Measurements from ENCODE around the gene NEU4.
"Not testable (repeated sequence)": the region's sequence is repeated elsewhere in the genome, so short reads cannot be mapped to it uniquely, and the experiment has no call there.

NEU4 gene

DNA sequence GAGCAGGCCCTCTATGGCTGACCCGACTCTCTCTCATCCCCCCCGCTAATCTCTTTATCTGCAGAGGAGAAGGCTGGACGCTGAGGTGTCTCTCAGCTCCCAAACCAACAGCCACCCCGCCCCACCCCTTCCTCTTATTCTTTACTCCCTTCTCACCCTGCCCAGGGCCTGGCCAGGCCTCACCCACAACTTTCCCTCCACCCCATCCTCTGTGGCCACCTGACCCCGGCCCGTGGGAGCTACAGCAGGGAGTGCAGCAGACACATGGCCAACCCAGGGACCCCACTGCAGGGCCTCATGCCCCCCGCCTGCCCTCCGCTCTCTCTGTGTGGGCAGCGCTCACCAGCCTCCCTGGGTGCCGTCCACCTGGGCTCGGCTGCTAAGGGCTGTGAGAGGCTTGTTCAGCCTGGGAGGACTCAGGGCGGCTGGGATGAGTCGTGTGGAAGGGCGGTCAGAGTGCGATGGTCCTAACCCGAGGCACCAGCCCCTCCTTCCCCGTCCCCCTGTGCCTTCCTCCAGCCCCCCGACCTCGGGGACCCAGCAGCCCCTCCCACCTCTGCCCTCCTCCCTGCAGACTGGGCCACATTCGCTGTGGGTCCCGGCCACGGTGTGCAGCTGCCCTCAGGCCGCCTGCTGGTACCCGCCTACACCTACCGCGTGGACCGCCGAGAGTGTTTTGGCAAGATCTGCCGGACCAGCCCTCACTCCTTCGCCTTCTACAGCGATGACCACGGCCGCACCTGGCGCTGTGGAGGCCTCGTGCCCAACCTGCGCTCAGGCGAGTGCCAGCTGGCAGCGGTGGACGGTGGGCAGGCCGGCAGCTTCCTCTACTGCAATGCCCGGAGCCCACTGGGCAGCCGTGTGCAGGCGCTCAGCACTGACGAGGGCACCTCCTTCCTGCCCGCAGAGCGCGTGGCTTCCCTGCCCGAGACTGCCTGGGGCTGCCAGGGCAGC lies 6.8 kb downstream of the NEU4 start:
- no peak overlapping the region for H3K4me3 ChIP-seq (ENCODE audit: low read depth, low read length)
- TF ChIP-seq, protein P1, sequence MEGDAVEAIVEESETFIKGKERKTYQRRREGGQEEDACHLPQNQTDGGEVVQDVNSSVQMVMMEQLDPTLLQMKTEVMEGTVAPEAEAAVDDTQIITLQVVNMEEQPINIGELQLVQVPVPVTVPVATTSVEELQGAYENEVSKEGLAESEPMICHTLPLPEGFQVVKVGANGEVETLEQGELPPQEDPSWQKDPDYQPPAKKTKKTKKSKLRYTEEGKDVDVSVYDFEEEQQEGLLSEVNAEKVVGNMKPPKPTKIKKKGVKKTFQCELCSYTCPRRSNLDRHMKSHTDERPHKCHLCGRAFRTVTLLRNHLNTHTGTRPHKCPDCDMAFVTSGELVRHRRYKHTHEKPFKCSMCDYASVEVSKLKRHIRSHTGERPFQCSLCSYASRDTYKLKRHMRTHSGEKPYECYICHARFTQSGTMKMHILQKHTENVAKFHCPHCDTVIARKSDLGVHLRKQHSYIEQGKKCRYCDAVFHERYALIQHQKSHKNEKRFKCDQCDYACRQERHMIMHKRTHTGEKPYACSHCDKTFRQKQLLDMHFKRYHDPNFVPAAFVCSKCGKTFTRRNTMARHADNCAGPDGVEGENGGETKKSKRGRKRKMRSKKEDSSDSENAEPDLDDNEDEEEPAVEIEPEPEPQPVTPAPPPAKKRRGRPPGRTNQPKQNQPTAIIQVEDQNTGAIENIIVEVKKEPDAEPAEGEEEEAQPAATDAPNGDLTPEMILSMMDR (IDR thresholded peaks at IDR 0.05; ENCODE audit: borderline replicate concordance, insufficient read depth, low read depth, low read length) = no peak

DNA sequence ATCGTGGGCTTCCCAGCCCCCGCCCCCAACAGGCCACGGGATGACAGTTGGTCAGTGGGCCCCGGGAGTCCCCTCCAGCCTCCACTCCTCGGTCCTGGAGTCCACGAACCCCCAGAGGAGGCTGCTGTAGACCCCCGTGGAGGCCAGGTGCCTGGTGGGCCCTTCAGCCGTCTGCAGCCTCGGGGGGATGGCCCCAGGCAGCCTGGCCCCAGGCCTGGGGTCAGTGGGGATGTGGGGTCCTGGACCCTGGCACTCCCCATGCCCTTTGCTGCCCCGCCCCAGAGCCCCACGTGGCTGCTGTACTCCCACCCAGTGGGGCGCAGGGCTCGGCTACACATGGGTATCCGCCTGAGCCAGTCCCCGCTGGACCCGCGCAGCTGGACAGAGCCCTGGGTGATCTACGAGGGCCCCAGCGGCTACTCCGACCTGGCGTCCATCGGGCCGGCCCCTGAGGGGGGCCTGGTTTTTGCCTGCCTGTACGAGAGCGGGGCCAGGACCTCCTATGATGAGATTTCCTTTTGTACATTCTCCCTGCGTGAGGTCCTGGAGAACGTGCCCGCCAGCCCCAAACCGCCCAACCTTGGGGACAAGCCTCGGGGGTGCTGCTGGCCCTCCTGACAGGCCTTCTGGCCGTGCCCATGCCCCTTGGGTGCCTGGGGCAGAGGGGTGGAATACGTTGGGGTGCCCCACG lies 7.6 kb downstream of the NEU4 start:
- no peak overlapping the region for H3K4me3 ChIP-seq (ENCODE audit: low read depth, low read length)
- TF ChIP-seq, protein P1 (IDR thresholded peaks at IDR 0.05; ENCODE audit: borderline replicate concordance, insufficient read depth, low read depth, low read length) = no peak

DNA sequence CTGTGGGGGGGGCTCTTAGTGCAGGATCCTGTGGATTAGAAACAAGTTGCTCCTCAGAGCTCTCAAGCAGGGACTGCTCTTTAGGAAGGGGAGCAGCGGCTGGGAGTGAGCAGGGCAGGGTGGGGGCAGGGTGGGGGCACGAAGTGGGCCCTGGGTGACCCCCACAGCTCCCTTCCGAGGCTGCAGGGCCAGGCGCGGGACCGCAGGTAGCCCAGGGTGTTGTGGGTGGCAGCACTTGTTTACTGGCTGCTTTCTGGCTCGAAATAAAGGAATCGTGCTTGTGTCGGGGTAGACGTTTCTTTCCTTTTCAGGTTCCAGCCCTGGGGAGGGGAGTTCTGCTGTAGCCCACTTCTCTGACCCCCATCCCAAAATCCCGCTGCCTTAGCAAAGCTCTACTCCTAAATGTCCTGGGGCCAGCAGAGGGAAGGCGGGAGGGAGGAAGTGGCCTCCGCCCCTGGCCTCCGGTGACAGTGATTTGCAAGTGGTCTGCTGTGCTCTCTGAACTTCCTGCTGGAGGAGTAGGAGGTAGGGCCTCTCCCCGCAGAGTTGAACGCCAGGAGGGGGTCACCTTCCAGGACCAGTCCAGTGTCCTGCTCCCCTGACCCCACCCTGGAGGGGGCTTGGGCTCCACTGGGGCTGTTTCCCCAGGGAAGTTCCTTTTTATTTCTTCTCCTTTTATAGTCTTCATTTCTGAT lies 8.3 kb downstream of the NEU4 start:
- H3K4me3 ChIP-seq (ENCODE audit: low read depth, low read length) = no peak overlapping the region
- TF ChIP-seq, protein P1 (IDR thresholded peaks at IDR 0.05; ENCODE audit: borderline replicate concordance, insufficient read depth, low read depth, low read length) = no peak

DNA sequence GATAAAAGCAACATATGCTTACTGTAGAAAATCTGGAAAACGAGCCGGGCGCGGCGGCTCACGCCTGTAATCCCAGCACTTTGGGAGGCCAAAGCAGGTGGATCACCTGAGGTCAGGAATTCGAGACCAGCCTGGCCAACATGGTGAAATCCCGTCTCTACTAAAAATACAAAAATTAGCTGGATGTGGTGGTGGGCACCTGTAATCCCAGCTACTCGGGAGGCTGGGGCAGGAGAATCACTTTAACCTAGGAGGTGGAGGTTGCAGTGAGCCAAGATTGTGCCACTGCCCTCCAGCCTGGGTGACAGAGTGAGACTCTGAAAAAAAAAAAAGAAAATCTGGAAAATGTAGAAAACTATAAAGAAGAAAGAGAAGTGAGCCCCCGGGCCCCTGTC lies 8.8 kb downstream of the NEU4 start:
- H3K4me3 ChIP-seq (ENCODE audit: low read depth, low read length) = not testable (repeated sequence)

DNA sequence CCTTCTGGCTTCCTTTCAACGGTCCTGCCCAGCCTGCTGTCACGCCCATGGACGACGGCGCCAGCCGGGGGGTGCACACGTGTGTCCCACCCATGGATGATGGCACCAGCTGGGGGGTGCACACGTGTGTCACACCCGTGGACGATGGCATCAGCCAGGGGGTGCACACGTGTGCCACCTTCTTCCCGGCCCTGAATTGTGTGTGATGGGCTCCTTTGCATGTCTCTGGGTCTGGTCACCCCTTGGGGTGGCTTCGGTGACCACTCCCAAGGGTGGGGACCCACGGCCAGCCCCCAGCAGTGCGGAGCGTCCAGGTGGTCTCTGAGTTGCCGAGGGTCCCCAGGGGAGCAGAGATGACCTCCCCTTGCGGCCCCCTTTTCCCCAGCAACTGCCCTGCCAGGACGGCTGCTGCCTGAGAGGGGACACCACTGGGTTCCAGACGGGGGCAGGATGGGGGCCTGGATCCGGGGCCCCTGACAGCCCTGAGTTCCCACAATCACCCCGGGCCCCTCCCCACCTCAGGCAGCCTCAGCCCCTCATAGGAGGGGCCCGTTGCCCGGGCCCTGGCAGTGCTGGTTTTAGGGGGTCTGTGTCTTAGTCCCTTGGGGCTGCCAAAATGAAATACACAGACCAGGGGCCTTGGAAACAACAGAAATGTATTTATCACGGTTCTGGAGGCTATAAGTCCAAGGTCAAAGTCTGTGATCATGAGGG lies 9.4 kb downstream of the NEU4 start:
- TF ChIP-seq, protein P1 (IDR thresholded peaks at IDR 0.05; ENCODE audit: borderline replicate concordance, insufficient read depth, low read depth, low read length) = no peak

DNA sequence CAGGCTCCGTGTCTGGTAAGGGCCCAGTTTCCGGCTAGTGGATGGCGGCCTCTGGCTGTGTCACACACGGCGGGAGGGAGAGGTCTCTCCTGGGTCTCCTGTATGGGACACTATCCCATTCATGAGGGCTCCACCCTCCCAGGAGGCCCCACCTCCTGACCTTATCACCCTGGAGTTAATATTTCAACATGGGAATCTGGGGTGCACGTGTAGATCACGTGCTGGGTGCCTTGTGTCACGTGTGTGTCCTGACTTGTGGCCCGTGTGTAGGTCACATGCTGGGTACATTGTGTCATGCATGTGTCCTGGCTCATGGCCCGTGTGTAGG lies 9.9 kb downstream of the NEU4 start:
- H3K4me3 ChIP-seq (ENCODE audit: low read depth, low read length) = no peak overlapping the region
- TF ChIP-seq, protein P1 (IDR thresholded peaks at IDR 0.05; ENCODE audit: borderline replicate concordance, insufficient read depth, low read depth, low read length) = no peak

More for the DNA sequence above, 9.4 kb downstream of the NEU4 start:
- no peak overlapping the region for H3K4me3 ChIP-seq (ENCODE audit: low read depth, low read length)

DNA sequence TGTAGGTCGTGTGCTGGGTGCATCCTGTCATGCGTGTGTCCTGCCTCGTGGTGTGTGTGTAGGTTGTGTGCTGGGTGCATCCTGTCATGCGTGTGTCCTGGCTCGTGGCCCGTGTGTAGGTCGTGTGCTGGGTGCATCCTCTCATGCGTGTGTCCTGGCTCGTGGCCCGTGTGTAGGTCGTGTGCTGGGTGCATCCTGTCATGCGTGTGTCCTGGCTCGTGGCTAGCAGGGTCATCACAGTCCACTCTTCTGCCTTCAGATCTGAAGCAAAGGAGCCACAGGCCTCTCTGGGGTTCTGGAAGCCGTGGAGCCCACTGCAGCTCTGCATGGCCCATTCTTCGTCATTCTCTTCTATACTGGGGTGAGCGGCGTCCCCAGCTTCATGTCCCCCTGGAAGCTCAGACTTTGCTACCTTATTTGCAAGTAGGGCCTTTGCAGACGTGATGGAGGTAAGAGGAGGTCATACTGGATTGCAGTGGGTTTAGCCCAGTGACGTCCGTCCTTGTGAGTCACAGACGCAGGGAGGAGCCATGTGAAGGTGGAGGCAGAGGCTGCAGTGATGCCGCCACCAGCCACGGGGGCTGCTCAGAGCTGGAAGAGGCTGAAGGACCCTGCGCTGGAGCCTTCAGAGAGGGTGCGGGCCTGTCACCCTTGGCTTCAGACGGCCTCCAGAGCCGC lies 11.1 kb downstream of the NEU4 start:
- not testable (repeated sequence) for H3K4me3 ChIP-seq (ENCODE audit: low read depth, low read length)
